Measurements from ENCODE around the gene HTRA1.

DNA sequence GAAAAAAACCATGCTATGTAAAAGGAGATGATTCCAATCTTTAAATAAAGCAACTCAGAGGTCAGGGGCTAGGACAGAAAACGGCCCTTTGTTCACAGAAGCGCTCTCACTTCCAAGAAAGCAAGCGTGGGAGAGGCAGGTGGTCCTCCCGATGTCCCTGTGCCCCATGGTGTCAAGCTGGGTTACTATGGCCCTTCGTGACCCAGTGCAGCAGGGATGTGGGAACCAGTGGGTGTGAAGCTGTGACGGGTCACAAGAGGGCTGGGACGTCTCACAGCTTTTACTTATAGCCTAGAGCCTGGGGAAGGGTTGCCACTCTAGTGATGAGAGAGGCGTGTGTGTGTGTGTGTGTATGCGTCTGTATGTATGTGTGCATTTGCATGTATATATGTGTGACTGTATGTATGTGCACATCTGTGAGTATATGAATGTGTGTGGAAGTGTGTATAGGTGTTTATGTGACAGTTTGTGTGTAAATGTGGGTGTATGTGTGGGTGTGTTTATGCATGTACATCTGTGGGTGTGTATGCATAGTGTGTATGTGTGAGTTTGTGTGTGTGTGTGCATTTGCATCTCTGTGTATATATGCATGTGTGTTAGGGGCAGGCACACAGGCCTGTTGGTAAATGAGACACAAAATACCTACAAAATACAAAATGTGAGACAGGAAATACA is 25.2 kb downstream of the HTRA1 start:
- TF ChIP-seq, protein P1, sequence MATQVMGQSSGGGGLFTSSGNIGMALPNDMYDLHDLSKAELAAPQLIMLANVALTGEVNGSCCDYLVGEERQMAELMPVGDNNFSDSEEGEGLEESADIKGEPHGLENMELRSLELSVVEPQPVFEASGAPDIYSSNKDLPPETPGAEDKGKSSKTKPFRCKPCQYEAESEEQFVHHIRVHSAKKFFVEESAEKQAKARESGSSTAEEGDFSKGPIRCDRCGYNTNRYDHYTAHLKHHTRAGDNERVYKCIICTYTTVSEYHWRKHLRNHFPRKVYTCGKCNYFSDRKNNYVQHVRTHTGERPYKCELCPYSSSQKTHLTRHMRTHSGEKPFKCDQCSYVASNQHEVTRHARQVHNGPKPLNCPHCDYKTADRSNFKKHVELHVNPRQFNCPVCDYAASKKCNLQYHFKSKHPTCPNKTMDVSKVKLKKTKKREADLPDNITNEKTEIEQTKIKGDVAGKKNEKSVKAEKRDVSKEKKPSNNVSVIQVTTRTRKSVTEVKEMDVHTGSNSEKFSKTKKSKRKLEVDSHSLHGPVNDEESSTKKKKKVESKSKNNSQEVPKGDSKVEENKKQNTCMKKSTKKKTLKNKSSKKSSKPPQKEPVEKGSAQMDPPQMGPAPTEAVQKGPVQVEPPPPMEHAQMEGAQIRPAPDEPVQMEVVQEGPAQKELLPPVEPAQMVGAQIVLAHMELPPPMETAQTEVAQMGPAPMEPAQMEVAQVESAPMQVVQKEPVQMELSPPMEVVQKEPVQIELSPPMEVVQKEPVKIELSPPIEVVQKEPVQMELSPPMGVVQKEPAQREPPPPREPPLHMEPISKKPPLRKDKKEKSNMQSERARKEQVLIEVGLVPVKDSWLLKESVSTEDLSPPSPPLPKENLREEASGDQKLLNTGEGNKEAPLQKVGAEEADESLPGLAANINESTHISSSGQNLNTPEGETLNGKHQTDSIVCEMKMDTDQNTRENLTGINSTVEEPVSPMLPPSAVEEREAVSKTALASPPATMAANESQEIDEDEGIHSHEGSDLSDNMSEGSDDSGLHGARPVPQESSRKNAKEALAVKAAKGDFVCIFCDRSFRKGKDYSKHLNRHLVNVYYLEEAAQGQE (IDR thresholded peaks at IDR 0.05; ENCODE audit: insufficient read depth in 1 of 2, low read depth in 2 of 2, low read length in 2 of 2) = no peak
- TF ChIP-seq POLR2AphosphoS5 (IDR thresholded peaks at IDR 0.05; ENCODE audit: low read depth, low read length) = no peak

All from PFSK-1 (cell line).